A549 (cell line): Measurements from ENCODE around the gene ITPKC.

Experiments
- BHLHE40 ChIP-seq: IDR thresholded peaks from 2 replicates; pipeline ENCODE4 v1.6.1; 2012; ENCODE audit warnings: low read depth, low read length, inconsistent platforms
- ESRRA ChIP-seq: fragments of 150-350 bp; IDR thresholded peaks from 2 replicates; pipeline ENCODE4 v1.6.1; 2014; ENCODE audit warnings: mild to moderate bottlenecking, low read length, borderline replicate concordance
- KDM1A ChIP-seq: fragments of 200-600 bp; sonication (generic); IDR thresholded peaks from 2 replicates; pipeline ENCODE4 v1.6.1; 2016; ENCODE audit warnings: low read depth, mild to moderate bottlenecking
- MAZ ChIP-seq: fragments of 150-350 bp; IDR thresholded peaks from 2 replicates; pipeline ENCODE4 v1.6.1; 2014; ENCODE audit warnings: antibody characterized with exemption, low read depth, low read length, borderline replicate concordance
- NFE2L2 ChIP-seq: fragments of 150-350 bp; conservative IDR thresholded peaks from 2 replicates; pipeline ENCODE4 v1.6.1; 2014; ENCODE audit warnings: low read length
- POLR2AphosphoS2 ChIP-seq: conservative IDR thresholded peaks from 2 replicates; pipeline ENCODE4 v1.6.1; 2012; ENCODE audit warnings: low read length, improper control_type of control experiment, inconsistent platforms
- RFX5 ChIP-seq: fragments of 450-650 bp; IDR thresholded peaks from 2 replicates; pipeline ENCODE4 v1.7.1; 2014; ENCODE audit warnings: antibody characterized with exemption, mild to moderate bottlenecking, moderate library complexity
- TF ChIP-seq, protein P1 (sequence below): fragments of >200 bp; sonication (Bioruptor Twin); formaldehyde crosslinking; IDR thresholded peaks from 3 replicates; pipeline ENCODE4 v1.6.1; 2016
- TF ChIP-seq, protein P2 (sequence below): fragments of >200 bp; sonication (Bioruptor Twin); formaldehyde crosslinking; IDR thresholded peaks from 3 replicates; pipeline ENCODE4 v1.5.1; 2016
- TF ChIP-seq, protein P3 (sequence below): IDR thresholded peaks from 2 replicates; pipeline ENCODE4 v1.6.1; 2012

DNA sequence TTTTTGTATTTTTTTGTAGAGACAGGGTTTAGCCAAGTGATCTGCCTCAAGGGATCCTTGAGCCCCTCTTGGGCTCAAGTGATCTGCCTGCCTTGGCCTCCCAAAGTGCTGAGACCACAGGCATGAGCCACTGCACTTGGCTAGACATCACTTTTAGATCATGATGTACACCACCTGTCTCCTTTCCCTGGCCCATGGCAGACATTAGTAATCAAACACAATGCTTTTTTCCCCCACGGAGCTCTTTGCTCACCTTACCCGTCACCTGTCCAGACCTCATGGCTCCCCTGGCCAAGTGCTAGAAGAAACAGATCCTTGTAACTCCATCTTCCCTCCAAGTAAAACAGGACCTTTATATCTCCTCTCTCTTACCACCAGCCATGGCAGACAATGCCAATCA, 44.9 kb upstream of the ITPKC start:
- TF ChIP-seq, protein P1, sequence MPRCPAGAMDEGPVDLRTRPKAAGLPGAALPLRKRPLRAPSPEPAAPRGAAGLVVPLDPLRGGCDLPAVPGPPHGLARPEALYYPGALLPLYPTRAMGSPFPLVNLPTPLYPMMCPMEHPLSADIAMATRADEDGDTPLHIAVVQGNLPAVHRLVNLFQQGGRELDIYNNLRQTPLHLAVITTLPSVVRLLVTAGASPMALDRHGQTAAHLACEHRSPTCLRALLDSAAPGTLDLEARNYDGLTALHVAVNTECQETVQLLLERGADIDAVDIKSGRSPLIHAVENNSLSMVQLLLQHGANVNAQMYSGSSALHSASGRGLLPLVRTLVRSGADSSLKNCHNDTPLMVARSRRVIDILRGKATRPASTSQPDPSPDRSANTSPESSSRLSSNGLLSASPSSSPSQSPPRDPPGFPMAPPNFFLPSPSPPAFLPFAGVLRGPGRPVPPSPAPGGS = no peak
- TF ChIP-seq, protein P2, sequence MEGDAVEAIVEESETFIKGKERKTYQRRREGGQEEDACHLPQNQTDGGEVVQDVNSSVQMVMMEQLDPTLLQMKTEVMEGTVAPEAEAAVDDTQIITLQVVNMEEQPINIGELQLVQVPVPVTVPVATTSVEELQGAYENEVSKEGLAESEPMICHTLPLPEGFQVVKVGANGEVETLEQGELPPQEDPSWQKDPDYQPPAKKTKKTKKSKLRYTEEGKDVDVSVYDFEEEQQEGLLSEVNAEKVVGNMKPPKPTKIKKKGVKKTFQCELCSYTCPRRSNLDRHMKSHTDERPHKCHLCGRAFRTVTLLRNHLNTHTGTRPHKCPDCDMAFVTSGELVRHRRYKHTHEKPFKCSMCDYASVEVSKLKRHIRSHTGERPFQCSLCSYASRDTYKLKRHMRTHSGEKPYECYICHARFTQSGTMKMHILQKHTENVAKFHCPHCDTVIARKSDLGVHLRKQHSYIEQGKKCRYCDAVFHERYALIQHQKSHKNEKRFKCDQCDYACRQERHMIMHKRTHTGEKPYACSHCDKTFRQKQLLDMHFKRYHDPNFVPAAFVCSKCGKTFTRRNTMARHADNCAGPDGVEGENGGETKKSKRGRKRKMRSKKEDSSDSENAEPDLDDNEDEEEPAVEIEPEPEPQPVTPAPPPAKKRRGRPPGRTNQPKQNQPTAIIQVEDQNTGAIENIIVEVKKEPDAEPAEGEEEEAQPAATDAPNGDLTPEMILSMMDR = no peak
- TF ChIP-seq ESRRA (no peak), KDM1A (no peak), MAZ (no peak), NFE2L2 (no peak), POLR2AphosphoS2 (no peak), RFX5 (no peak), BHLHE40 (no peak)
- TF ChIP-seq, protein P3, sequence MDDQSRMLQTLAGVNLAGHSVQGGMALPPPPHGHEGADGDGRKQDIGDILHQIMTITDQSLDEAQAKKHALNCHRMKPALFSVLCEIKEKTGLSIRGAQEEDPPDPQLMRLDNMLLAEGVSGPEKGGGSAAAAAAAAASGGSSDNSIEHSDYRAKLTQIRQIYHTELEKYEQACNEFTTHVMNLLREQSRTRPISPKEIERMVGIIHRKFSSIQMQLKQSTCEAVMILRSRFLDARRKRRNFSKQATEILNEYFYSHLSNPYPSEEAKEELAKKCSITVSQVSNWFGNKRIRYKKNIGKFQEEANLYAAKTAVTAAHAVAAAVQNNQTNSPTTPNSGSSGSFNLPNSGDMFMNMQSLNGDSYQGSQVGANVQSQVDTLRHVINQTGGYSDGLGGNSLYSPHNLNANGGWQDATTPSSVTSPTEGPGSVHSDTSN = no peak
